Activated T-helper 1 cell treated with anti-CD3 and anti-CD28 coated beads, Interleukin-12 subunit alpha, Interleukin-12 subunit beta, Interleukin-2, Interleukin-4 antibody, amounts not matched to agents 30 ng/mL and 10 ng/mL and 1 ng/mL, durations not matched to agents 14 hours and 24 hours and 36 hours (primary cell): ENCODE measurements around the gene EPM2A. TPM values are rescaled to one million over a fixed set of nuclear protein-coding genes. Genes with fewer than 3 reads are reported as not detected.
"Not testable (repeated sequence)": the region's sequence is repeated elsewhere in the genome, so short reads cannot be mapped to it uniquely, and the experiment has no call there.

Experiments used
- DNase-seq: peaks from one replicate; pipeline ENCODE4 v3.0.0; 2021; ENCODE audit warnings: low spot score
- H3K27ac Mint-ChIP-seq: one replicate; pipeline ENCODE4 v1.8.0; 2021; ENCODE audit warnings: mild to moderate bottlenecking, mixed read lengths
- H3K27me3 Mint-ChIP-seq: one replicate; pipeline ENCODE4 v1.8.0; 2022; ENCODE audit warnings: mild to moderate bottlenecking, moderate library complexity, mixed read lengths; ENCODE audit not compliant: insufficient read depth
- H3K36me3 Mint-ChIP-seq: one replicate; pipeline ENCODE4 v1.8.0; 2021; ENCODE audit warnings: low read depth, mixed read lengths
- H3K4me1 Mint-ChIP-seq: one replicate; pipeline ENCODE4 v1.8.0; 2021; ENCODE audit warnings: low read depth, mixed read lengths
- H3K4me3 Mint-ChIP-seq: one replicate; pipeline ENCODE4 v1.8.0; 2021; ENCODE audit warnings: mild to moderate bottlenecking, moderate library complexity, mixed read lengths
- H3K9me3 Mint-ChIP-seq: one replicate; pipeline ENCODE4 v1.8.0; 2021; ENCODE audit warnings: mixed read lengths
- intact Hi-C: fragments of 100-400 bp; cut with micrococcal nuclease; formaldehyde crosslinking; loops from one replicate; pipeline ENCODE4 v1.15.1; 2024
- total RNA-seq: library from RNA; stranded (reverse); gene quantifications from 2 replicates; pipeline ENCODE4 v1.2.3, GENCODE V29; 2022

EPM2A gene
- total RNA-seq, 1 donor from 2014 or later = 6.5 TPM

DNA sequence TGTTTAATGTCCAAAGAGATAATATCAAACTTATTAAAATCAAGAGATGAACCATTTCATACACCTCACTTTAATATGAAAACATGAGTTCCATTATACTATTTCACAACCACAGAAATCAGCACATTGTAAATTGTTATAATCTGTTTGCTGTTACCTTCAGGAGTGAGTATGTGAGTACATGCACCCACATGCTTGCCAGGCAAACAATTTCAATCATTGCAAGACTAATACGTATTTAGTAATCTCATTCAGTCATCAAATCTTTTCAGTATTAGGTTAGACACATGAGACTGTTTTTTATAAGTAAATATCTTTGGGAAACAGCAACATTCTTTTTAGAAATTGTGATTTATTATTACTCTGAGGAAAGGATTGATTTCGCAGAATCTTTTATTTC lies 9.3 kb upstream of the EPM2A start:
- DNase-seq = no peak
- peaks cover 2% of the 10 kb centered on the region for H3K4me1 Mint-ChIP-seq
- H3K36me3 Mint-ChIP-seq = no peaks in the 10 kb centered on the region
- intact Hi-C loops = no loop called here
- H3K9me3 Mint-ChIP-seq = peaks cover 11% of the 10 kb centered on the region
- no peak overlapping the region for H3K4me3 Mint-ChIP-seq
- peaks cover 5% of the 10 kb centered on the region for H3K27me3 Mint-ChIP-seq
- no peak overlapping the region for H3K27ac Mint-ChIP-seq

DNA sequence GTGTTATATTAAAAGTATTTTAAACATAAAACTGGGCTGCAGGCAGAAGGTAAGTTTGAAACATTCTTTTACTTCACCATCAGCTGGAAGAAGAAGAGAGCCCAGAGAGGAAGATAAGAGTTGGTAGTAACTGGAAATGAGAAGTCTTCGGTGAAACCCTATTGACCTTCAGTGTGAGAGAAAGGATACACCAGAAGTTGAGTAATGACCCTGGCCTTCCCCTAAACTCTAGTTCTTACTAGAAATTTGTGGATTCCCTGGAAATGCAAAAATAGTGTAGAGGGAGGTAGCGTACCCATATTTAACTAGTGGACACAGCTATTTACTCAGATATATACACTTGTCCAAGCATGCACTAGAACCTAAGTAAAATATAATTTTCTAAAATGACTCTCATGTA lies 8.0 kb upstream of the EPM2A start:
- peaks cover 5% of the 10 kb centered on the region for H3K27me3 Mint-ChIP-seq
- no peak for DNase-seq
- peaks cover 10% of the 10 kb centered on the region for H3K9me3 Mint-ChIP-seq
- intact Hi-C loops = no loop called here
- H3K4me3 Mint-ChIP-seq = no peak overlapping the region
- no peak overlapping the region for H3K27ac Mint-ChIP-seq
- no peaks in the 10 kb centered on the region for H3K36me3 Mint-ChIP-seq
- H3K4me1 Mint-ChIP-seq = no peaks in the 10 kb centered on the region

GRCh38 chr6:145742472-145742871 lies 7.2 kb upstream of the EPM2A start:
- H3K4me3 Mint-ChIP-seq, H3K27me3 Mint-ChIP-seq, H3K9me3 Mint-ChIP-seq, H3K27ac Mint-ChIP-seq, intact Hi-C loops, H3K4me1 Mint-ChIP-seq, DNase-seq, H3K36me3 Mint-ChIP-seq: not testable (repeated sequence)

GRCh38 chr6:145739685-145740084 lies 4.4 kb upstream of the EPM2A start:
- H3K4me1 Mint-ChIP-seq, H3K9me3 Mint-ChIP-seq, H3K36me3 Mint-ChIP-seq, H3K27me3 Mint-ChIP-seq, DNase-seq, H3K27ac Mint-ChIP-seq, H3K4me3 Mint-ChIP-seq: not testable (repeated sequence)
- intact Hi-C loops = loop anchor here (5.0 to 10.0 kb wide), 5 partner anchors 153 to 1897 kb away; partner anchors contain the start of genes LTV1 and STXBP5

- H3K36me3 Mint-ChIP-seq = no peaks in the 10 kb centered on the region
- peaks cover 20% of the 10 kb centered on the region for H3K4me1 Mint-ChIP-seq
- no peak overlapping the region for H3K27ac Mint-ChIP-seq
- H3K27me3 Mint-ChIP-seq = no peaks in the 10 kb centered on the region
- intact Hi-C loops = loop anchor here (5.0 to 10.0 kb wide), 5 partner anchors 154 to 1896 kb away; partner anchors contain the start of genes LTV1 and STXBP5
- peaks cover 8% of the 10 kb centered on the region for H3K9me3 Mint-ChIP-seq
- H3K4me3 Mint-ChIP-seq = no peak overlapping the region
- no peak for DNase-seq
These were observed 2.9 kb upstream of the EPM2A start for GRCh38 chr6:145738265-145738664.

- H3K4me3 Mint-ChIP-seq = peak overlapping the region; percentile 93
- H3K36me3 Mint-ChIP-seq = no peaks in the 10 kb centered on the region
- H3K4me1 Mint-ChIP-seq = peaks cover 20% of the 10 kb centered on the region
- H3K27ac Mint-ChIP-seq = no peak overlapping the region
- peaks cover 8% of the 10 kb centered on the region for H3K9me3 Mint-ChIP-seq
- no peak for DNase-seq
- no peaks in the 10 kb centered on the region for H3K27me3 Mint-ChIP-seq
- intact Hi-C loops = loop anchor here (1.0 to 10.0 kb wide), 6 partner anchors 78 to 1894 kb away; partner anchors contain the start of genes FBXO30, LTV1 and STXBP5
These were observed 1.4 kb upstream of the EPM2A start for GRCh38 chr6:145736661-145737144.

DNA sequence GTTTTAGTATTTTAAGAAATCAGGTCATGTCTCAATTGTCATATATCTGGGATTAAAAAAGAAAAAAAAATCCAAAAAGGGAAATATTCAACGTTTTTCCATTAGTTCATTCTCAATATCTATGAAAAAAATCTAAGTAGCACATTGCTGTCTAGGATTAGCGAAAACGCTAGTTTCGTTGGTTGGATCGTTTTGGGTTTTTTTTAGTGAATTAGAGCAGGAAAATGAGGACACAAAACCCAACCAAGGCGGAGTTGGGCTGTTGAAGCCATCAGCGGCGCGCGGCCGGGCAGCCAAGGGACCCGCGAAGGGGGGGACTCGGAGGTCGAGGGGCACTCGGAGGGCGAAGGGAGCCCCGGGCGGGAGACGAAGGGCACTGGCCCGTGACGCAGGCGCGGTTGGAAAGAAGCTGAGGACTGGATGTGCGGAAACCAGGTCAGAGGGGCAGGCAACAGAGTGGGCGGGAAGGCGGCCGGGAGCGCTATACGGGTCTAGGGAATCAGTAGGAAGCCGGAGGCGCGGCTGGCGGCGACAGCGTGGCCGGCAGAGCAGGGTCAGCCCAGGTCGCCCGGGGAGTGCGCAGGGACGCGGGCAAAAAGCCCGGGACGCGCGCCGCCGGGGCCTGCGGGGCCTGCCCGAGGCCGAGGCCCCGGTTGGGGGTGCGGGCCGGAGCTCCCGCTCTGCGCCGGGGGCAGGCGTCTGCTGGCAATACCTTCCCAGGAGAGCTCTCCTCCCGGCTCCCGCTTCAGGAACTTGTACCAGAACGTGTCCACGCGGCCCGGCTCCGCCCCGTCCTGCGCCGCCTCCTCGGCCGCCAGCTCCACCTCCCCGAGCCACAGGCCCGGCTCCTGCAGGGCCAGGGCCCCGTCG lies 599 bp downstream of the EPM2A start:
- peaks cover 26% of the 10 kb centered on the region for H3K4me1 Mint-ChIP-seq
- H3K27me3 Mint-ChIP-seq = no peaks in the 10 kb centered on the region
- peak; percentile 52 for DNase-seq
- peaks cover 6% of the 10 kb centered on the region for H3K36me3 Mint-ChIP-seq
- H3K9me3 Mint-ChIP-seq = peaks cover 9% of the 10 kb centered on the region
- H3K27ac Mint-ChIP-seq = peak overlapping the region; percentile 96
- intact Hi-C loops = loop anchor here (1.0 to 10.0 kb wide), 6 partner anchors 158 to 1892 kb away; partner anchors contain the start of genes LTV1, SHPRH and STXBP5
- H3K4me3 Mint-ChIP-seq = peak overlapping the region; percentile 94

- peaks cover 8% of the 10 kb centered on the region for H3K36me3 Mint-ChIP-seq
- H3K27me3 Mint-ChIP-seq = no peaks in the 10 kb centered on the region
- H3K4me1 Mint-ChIP-seq = peaks cover 26% of the 10 kb centered on the region
- DNase-seq = no peak
- H3K27ac Mint-ChIP-seq = no peak overlapping the region
- H3K4me3 Mint-ChIP-seq = peak overlapping the region; percentile 94
- intact Hi-C loops = loop anchor here (1.0 to 10.0 kb wide), 3 partner anchors 230 to 1591 kb away; partner anchors contain the start of gene SHPRH
- peaks cover 11% of the 10 kb centered on the region for H3K9me3 Mint-ChIP-seq
These were observed 1.5 kb downstream of the EPM2A start for GRCh38 chr6:145733810-145734209.

- DNase-seq = no peak
- no peaks in the 10 kb centered on the region for H3K27me3 Mint-ChIP-seq
- peaks cover 8% of the 10 kb centered on the region for H3K36me3 Mint-ChIP-seq
- H3K4me1 Mint-ChIP-seq = peaks cover 26% of the 10 kb centered on the region
- H3K4me3 Mint-ChIP-seq = no peak overlapping the region
- H3K27ac Mint-ChIP-seq = no peak overlapping the region
- intact Hi-C loops = loop anchor here (10.0 kb wide), 2 partner anchors 1148 to 1592 kb away; no protein-coding TSS in a partner anchor
- peaks cover 11% of the 10 kb centered on the region for H3K9me3 Mint-ChIP-seq
These were observed 2.1 kb downstream of the EPM2A start for GRCh38 chr6:145733207-145733606.

- Mint-ChIP-seq H3K36me3 (peaks cover 9% of the 10 kb centered on the region), H3K9me3 (peaks cover 11% of the 10 kb centered on the region), H3K27ac (no peak overlapping the region), H3K27me3 (no peaks in the 10 kb centered on the region), H3K4me1 (peaks cover 21% of the 10 kb centered on the region), H3K4me3 (no peak overlapping the region)
- intact Hi-C loops = loop anchor here (10.0 kb wide), 2 partner anchors 1147 to 1593 kb away; no protein-coding TSS in a partner anchor
- no peak for DNase-seq
These were observed 3.9 kb downstream of the EPM2A start for GRCh38 chr6:145731447-145731846.

DNA sequence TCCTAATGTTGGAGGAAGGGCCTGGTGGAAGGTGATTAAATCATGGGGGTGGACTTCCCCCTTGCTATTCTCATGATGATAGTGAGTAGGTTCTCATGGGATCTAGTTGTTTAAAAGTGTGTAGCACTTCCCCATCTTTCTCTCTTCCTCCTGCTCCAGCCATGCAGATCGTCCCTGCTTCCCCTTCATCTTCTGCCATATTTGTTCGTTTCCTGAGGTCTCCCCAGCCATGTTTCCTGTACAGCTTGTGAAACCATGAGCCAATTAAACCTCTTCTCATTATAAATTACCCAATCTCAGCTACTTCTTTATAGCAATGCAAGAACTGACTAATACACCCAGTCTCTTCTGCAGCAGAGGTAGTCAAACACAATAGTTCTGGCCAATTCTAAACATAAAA lies 5.4 kb downstream of the EPM2A start:
- Mint-ChIP-seq H3K9me3 (peaks cover 11% of the 10 kb centered on the region), H3K27me3 (no peaks in the 10 kb centered on the region), H3K27ac (no peak overlapping the region), H3K36me3 (peaks cover 9% of the 10 kb centered on the region), H3K4me1 (peaks cover 18% of the 10 kb centered on the region), H3K4me3 (no peak overlapping the region)
- intact Hi-C loops = loop anchor here (10.0 kb wide), 2 partner anchors 1145 to 1595 kb away; no protein-coding TSS in a partner anchor
- no peak for DNase-seq

DNA sequence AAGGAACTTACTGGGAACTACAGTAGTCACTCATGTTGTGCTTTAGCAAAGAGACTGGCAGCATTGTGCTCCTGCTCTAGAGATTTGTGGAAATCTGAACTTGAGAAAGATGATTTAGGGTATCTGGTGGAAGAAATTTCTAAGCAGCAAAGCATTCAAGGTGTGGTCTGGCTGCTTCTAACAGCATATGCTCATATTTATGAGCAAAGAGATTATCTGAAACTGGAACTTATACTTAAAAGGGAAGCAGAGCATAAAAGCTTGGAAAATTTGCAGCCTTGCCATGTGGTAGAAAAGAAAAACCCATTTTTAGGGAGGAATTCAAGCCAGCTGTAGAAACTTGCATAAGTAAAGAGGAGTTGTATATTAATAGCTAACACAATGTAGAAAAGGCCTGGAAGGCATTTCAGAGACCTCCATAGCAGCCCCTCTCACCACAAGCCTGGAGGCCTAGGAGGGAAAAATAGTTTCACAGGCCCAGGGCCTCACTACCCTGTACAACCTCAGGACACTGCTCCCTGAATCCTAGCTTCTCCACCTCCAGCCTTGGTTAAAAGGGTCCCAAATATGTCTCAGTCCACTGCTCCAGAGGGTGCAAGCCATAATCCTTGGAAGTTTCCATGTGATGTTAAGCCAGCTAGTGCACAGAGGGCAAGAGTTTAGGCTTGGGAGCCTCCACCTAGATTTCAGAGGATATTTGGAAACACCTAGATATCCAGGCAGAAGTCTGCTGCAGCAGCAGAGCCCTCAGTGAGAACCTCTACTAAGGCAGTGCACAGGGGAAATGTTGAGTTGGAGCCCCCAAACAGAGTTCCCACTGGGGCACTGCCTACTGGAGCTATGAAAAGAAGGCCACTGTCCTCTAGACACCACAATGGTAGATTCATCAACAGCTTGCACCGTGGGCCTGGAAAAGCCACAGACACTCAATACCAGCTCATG lies 6.6 kb downstream of the EPM2A start:
- H3K27ac Mint-ChIP-seq = no peak overlapping the region
- H3K4me1 Mint-ChIP-seq = peaks cover 8% of the 10 kb centered on the region
- H3K27me3 Mint-ChIP-seq = no peaks in the 10 kb centered on the region
- intact Hi-C loops = no loop called here
- peaks cover 9% of the 10 kb centered on the region for H3K36me3 Mint-ChIP-seq
- no peak overlapping the region for H3K4me3 Mint-ChIP-seq
- peaks cover 16% of the 10 kb centered on the region for H3K9me3 Mint-ChIP-seq
- no peak for DNase-seq
